NOMO-1 (cell line): ENCODE results near the gene SEC24B.
"Not testable (repeated sequence)": the region's sequence is repeated elsewhere in the genome, so short reads cannot be mapped to it uniquely, and the experiment has no call there.

Experiments
- DNase-seq, 2 experiments: peaks; one replicate each; lab custom pipeline; 2025; ENCODE audit not compliant: unreplicated experiment in 2 of 2; lab: John Stamatoyannopoulos, UW

The SEC24B gene

DNA sequence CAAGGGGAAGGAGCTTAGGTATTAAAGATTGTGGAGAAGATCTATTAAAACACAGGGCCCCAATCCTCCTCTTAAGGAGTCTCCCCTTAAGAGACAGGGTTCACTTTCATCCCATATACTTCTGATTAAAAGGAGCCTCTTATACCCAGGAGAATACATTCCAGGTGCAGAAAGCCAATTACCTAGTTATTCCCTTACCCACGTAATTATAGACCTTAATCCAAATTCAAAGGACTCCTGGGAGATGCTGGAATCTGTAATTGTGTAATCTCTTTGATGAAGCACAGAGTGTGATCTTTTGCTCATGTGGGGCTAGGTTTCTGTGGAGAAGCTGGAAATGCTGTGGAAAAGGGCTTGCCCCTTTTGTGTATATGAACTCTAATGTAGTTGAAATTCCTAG, 1.4 kb upstream of the SEC24B start:
- DNase-seq, result no peak

DNA sequence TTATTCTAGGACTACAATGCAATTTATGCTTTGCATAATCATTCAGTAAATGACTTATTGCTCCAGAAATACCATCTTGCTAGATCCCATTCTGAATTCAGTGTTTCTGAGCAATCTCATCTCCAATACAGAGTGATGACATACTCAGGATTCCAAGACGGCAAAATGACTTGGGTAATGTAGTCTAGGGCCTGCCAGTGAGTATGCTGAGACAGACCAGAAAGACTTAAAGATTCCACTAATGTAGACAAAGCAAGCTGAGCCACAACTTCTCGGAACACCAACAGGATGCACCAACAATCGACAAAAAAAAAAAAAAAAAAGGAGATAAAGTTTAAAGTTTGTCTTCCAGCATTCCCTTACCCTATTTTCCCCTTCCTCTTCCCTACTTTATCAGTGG, 919 bp upstream of the SEC24B start:
- DNase-seq, result no peak

DNA sequence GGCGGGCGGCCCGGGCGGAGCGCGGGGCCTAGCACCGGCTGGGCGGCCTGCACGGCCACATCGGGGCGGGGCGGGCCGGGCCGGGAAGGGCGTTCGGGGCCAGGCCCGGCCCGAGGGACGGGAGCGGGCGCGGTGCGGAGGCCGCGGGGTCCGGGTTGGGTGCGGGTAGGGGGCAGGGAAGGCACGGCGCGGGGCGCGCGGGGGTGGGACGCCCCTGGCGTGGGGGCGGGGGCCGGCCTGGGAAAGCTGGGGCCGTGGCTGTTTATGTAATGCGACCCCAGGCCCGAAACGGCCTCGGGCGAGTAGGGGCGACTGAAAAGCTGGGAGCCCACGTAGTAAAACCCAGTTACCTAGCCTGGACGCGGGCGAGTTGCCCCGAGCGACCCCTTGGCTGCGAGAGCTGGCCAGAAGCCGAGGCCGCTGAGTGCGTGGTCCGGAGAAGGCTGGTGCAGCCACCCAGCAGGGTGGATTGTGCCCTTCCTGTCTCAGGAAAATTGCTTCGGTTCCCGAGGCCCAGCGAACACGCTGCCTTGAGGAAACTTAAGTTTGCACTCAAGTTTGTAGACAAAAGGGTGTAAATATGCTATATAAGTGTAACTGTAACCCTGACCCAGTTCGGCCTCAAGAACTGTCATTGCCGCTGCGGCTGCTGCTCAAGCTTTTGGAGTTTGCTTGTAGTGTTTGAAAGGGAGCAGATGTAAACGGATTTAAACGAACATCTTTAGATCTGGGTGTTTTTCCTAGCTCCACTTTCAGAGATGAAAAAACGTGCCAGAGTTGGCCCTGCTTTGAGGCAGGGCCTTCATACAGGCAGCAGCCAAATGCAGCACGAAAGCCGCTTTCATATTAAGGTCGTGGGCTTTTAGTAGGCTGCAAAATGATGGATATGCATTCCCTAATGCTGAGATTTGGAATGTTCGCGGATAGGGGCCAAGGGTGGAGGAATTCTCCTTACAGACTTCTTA, 674 bp downstream of the SEC24B start:
- DNase-seq, result no peak

DNA sequence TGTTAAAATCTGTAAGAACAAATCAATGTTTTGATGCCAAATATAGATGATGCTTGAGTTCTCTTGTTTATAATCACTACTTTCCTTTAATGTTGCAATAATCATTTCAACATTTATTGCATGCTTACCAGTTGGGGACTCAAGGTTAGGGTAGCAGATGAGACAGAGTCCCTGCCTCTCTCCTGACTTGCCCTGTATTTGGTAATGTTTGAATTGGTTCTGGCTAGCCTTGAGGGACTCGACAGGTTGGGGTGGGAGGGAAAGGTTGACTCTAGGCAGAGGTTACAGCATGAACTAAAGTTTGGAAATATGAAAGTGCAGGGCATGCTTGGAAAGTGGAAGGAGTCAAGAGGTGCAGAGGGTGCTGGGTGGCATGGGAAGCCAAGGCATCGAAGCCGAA, 2.0 kb downstream of the SEC24B start:
- peak in 1 of 2 experiments; percentile 5 for DNase-seq

DNA sequence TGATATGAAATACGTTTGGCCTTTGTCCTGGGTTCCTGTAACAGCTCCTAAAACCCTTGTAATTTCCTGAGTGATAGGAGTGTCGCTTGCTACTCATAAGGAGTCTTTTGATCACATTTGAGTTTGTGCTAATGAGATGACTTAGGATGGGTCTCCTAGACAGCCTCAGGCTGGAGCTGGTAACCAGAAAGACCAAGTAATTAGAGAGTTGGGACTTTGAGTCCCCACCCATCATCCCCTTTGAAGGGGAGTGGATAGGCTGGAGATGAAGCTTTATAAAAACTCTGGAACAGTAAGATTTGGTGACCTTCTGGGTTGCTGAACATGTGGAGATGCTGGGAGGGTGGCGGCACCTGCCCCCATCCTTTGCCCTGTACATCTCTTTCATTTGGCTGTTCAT, 2.9 kb downstream of the SEC24B start:
- no peak for DNase-seq

DNA sequence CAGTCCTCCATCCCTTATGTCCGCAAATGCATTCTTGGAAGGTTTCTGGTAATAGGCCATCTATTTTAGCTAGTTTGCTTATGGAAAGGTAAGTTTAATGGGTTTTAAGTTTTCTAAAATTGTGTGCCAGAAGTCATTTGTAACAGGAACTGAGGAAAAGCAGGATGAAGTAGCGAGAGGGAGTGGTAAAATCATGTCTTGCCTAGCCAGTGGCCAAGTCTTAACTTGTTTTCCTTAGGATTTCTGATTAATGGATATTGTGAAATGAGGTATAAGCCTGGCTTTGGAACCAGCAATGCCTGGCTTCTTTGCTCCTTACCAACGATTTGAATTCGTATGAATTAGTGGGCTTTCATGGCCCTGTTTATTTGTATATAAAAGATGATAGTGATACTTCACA, 7.3 kb downstream of the SEC24B start:
- DNase-seq, result no peak

DNA sequence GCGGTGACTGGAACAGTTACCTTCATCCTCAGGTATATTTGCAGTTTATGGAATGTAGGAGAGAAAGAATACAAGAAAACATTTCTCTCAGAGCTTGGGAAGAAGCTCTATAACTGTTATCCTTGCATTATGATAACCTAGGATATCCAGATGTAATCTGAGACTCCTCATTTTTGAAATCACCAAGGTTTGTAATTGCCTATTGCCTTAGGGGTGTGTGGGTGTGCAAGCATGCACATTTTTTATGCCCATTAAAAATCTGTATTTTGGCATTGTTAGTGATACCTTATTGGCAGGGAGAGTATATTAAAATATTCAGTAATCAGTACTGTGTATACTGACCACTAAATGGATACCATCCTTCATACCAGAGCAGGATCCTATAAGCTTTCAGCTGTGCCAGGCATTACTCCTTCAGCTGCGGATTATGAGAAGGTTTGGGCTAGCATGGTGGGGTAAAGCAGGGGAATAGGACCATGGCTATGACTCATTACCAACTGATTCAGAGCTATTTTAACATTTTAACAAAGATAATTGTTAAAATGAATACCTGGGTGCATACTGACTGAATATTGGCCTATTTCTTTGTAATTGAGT, 8.3 kb downstream of the SEC24B start:
- no peak for DNase-seq

DNA sequence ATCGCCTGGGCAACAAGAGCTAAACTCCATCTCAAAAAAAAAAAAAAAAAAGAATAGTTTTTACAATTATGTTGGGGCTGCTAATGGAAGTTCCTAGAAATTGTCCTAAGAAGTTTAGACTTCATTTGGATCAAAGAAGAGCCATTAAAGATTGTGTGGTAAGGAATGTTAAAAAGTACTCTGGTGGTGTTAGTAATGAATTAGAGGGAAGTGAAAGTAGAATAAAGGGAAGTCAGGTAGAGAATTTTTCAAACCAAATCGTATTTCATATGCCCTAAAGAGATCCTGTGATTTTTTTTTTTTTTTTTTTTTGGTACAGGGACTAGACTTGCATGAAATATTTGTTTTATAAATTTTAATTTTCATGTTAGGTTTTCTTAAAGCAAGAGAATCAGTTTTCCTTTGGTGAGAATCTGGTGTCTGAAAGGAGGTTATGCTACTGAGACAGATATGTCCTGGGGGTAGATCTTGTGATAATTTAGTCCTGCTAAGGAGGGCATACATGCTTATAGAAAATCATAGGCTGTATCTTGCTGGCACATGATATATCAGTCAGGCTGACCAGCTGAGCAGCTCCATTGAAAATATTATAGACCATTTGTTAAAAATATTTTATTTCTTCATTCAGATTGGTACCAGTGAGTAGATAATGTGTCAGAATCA, 10.7 kb downstream of the SEC24B start:
- peak; percentile 25 to 71 for DNase-seq

DNA sequence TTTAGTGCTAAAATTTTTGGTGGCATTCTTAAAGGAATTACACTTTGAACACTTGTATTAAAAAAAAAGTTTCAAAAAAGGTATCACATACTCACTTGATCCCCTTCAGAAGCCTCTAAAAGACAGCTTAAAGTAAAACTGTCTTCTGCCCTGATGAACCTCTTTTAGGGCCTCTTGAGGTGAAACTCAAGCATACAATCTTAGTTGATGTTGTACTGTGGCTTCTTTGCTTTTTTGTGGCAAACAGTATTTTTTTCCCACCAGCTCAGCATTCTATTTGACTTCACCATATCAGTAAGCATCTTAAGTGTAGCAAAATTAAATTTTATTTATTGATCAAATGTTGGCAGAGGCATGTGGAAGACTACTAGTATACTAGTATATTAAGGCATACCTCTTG, 13.7 kb downstream of the SEC24B start:
- no peak for DNase-seq

DNA sequence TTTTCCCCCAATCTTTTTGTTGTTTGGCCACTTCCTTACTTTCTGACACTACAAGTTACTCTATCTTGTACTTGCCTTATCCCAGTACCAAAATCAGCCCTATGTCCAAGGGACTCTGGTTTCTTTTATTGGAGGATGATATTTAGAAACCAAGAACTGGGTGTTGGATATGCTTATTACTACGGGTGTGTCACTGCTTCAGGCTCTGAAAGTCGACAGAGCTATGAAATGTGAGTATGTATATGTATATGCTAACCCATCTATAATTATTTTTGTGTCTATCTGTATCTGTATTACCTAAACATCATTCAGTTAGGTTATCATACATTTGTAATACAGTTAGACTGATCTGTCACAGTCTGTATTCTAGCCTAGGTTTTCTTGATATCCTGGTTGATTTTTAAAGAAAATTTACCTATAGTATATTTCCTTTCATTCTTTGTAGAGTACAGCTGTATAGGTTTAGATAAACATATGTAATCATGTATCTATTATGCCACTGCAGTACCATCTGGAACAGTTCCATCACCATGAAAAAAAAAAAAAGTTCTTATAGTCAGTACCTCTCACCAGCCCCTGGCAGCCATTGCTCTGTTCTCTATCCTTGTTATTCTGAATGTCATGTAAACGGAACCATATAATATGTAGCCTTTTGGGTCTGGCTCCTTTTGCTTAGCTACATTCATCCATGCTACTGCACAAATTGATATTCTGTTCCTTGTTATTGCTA, 18.1 kb downstream of the SEC24B start:
- no peak for DNase-seq

DNA sequence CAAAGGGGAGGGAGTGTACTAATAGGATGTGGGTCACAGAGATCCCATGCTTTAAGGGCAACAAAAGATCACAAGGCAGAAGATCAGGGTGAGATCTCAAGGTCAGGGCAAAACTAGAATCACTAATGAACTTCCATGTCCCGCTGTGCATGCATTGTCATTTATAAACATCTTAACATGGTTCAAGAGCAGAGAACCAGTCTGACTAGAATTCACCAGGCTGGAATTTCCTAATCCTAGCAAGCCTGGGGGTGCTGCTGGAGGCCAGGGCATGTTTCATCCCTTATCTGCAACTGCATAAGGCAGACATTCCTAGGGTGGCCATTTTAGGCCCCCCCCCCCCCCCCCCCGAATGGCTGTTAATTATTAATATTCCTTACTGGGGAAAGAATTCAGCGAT, 19.5 kb downstream of the SEC24B start:
- not testable (repeated sequence) for DNase-seq

DNA sequence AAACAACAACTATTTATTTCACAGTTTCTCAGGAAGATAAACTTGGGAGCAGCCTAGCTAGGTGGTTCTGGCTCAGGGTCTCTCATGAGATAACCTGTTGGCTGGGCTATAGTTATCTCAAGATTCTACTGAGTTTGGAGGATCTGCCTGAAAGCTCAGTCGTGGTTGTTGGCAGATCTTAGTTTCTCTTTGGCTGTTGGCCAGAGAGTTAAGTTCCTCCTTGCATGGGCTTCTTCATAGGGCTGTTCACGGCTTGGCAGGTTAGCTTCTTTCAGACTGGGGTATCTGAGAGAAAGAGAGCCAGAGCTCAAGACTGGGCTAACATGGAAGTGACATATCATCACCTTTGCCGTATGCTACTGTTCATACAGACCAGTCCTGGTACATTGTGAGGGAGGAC, 28.7 kb downstream of the SEC24B start:
- no peak for DNase-seq

DNA sequence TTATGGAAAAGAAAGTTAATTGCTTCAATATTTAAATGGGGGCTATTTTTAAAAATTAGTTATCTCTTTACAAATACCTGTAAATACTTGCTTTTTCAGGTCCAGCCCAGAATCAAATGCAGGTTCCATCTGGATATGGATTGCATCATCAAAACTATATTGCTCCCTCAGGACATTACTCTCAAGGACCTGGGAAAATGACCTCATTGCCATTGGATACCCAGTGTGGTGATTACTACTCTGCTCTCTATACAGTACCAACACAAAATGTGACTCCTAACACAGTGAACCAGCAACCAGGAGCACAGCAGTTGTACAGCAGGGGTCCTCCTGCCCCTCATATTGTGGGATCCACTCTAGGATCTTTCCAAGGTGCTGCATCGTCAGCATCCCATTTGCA, 29.2 kb downstream of the SEC24B start:
- DNase-seq, result no peak

DNA sequence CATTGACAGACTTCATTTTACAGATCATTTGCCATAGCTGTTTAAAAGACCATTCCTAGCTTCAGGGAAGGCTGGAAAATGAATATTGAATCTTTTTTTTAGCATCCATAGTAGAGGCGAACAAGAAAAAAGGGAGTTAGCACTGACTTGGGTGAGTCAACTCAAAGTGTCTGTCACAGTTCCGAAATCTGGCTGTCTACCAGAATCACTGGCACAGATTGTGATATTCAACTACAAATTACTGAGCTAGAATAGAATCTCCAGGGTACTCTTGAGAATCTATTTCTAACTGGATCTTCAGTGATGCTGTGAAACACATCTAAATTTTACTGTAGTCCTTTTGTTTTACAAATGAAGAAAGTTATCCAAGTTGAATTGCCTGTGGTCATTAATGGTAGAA, 31.5 kb downstream of the SEC24B start:
- DNase-seq, result no peak

DNA sequence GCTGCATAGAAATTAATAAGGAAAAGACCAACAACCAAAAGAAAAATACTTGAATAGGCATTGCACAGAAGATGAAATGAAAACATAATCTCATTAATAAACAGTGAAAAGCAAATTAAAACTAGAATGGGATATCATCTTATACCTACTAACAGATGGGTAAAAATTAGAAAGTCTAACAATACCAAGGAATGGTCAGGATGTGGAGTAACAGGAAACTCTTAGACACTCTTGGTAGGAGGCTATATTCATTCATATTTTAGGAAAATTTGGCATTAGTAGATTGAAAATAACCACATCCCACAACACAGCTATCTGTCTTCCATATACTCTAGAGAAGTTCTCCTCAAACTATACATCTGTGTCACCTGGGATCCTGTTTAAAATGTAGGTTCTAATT, 36.3 kb downstream of the SEC24B start:
- no peak for DNase-seq

DNA sequence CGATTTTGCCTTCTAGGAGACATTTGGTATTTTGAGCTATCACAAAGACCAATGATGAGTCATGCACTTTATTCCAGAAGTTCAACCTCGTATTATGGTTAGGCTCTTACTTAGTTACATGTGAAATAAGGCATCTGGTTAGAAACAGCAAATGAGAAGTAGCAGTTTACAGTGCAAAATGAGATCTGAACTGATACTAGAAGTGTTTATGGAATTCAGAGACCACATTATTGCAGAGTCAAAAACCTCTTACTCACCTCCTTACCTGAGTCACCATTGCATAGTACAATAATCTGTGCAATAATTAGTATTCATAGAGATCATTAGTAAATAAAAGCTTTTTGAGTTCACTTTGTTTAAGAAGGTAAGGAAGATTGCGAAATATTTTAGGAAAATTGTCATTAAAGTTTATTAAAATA, 38.7 kb downstream of the SEC24B start:
- DNase-seq, result no peak

DNA sequence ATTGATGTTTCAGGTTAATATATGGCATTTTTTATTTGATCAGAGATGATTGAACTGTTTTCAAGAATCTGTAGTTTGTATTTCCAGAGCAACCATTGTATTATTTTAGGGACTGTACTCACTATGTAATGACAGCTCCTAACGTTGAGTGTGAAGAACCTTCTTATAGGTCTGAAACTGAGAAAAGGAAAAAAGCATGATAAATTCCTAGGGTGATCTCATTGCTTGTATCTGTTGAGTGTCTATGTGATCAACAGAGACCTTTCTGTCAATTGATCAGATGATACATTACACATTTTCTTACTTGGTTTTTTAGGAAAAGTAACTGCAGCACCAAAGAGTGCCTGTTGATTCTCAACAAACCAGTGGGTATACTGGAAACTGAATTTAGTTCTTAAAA, 40.2 kb downstream of the SEC24B start:
- DNase-seq, result no peak

DNA sequence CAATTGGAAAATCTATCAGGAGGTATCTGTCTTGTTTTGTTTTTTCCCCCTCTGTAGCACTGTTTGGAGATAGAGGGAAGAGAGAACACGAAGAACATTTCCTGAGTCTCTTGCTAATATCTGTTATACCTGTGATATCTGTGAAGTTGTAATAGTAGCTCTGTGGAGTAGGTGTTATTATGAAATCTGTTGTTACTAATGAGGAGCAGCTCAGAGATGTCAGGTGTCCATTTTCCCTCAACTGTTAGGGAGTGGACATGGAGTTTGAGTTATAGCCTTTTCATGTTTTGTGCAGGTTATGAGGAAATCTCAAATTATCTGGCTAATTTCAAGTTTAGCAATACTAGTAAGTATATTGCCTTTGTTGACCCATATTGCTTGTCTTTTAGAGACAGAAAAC, 52.4 kb downstream of the SEC24B start:
- DNase-seq, result no peak

DNA sequence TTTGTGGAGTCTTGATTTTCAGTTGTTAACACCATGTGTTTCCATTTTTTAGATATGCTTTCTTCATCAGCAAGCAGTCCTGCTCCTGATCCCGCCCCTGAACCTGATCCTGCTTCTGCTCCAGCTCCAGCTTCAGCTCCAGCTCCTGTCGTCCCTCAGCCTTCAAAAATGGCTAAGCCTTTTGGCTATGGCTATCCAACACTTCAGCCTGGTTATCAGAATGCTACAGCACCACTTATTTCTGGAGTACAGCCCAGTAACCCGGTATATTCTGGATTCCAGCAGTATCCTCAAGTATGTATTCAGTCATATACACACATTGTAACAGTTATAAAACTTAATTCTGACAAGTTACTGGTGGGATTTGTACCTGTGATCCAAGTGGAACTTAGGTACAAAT, 60.9 kb downstream of the SEC24B start:
- no peak for DNase-seq

DNA sequence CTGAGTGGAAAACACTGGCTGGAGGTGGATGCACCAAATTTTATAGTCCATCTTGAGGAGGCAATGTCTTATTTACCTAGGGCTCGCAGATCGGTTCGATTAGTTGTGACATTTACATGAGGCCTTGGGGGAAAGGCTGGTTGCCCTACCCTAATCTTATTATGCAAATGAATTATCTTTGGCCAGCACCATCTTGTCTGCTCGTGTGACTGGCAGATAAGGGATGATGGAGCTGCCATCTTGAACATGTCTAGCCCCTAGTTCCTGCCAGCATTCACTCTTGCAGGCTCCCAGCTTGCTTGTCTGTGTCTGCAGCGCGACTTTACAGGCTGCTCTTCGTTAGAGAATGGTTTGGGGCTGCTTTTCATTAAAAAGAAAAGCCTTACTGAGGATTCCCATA, 61.9 kb downstream of the SEC24B start:
- DNase-seq, result no peak

DNA sequence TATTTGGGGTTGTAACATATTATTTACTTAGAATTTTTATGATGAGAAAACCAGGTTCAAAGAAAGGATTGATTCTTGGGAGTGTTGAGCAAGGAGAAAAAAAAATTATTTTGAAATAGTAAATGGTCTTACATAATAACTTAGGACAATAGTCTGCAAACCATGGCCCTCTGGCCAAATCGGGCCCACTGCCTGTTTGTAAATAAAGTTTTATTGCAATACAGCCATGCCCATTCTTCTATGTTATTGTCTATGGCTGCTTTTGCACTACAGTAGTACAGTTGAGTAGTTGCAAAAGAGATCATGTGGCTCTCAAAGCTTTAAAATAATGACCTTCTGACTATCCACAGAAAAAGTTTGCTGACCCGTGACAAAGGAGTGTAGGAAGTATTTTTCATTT, 63.3 kb downstream of the SEC24B start:
- DNase-seq, result no peak
